GM15510 (cell line): ENCODE results near the gene USP7.

Source experiments
- POLR2A ChIP-seq: IDR thresholded peaks from 3 replicates; pipeline ENCODE4 v1.6.1; 2011; ENCODE audit warnings: borderline replicate concordance; ENCODE audit not compliant: insufficient read length; ENCODE audit errors: extremely low read depth

The USP7 gene

DNA sequence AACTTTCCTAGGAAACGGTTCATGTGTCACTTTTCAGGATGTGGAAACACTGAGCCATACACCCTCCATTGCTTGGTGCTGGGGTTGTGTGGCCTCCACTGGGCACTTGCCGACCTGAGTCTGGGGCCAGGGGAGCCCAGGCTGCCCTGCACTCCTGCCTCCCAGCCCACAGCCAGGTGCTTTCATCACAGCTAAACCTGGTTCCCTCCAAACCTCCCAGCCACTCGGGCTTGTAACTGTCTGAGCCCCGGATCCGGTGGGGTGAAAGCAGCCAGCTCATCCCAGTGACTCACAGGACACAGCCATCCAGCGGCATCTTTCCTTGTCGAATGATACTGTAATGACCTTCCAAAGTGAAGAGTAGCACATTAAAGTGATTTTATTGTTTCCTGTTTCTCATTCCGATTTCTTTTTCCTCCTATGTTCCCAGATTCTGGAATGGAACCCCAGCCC, 114.7 kb downstream of the USP7 start:
- peak; percentile 3 for TF ChIP-seq POLR2A

DNA sequence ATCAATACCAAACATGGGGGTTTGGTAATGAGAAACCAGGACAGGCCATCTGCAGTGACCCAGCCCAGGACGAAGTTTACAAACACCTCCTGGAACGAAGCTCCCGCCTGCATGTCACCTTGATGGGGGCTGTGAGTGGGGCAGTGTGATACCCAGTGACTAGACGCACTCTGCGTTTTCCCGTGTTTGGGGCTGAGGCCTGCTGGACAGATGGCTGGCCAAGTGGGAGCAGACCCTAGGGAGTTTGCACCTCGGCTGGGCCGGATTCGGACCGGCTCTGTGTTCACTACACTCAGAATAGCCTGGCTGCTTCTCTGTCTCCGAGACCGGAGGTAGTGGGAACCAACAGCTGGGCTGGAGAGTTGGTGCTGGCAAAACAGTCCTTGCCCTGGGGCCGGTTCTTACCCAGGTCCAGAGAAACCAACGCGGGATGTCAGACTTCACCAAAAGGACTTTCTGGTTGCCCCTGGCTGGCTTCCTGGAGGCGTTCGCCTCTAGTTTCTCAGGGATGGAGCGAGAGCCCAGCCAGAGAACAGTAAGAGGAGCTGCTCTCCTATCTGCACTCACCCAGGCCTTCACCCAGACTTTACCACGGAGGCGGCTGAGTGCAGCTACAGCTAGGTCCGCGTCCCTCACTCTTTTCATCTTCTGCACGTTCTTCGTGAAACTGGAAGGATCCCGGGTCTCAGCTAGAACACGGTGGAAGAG, 115.3 kb downstream of the USP7 start:
- TF ChIP-seq POLR2A = no peak

- no peak for TF ChIP-seq POLR2A
These were observed 116.1 kb downstream of the USP7 start for GRCh38 chr16:8847623-8848022.

GRCh38 chr16:8847145-8847544, 116.6 kb downstream of the USP7 start:
- TF ChIP-seq POLR2A = no peak

DNA sequence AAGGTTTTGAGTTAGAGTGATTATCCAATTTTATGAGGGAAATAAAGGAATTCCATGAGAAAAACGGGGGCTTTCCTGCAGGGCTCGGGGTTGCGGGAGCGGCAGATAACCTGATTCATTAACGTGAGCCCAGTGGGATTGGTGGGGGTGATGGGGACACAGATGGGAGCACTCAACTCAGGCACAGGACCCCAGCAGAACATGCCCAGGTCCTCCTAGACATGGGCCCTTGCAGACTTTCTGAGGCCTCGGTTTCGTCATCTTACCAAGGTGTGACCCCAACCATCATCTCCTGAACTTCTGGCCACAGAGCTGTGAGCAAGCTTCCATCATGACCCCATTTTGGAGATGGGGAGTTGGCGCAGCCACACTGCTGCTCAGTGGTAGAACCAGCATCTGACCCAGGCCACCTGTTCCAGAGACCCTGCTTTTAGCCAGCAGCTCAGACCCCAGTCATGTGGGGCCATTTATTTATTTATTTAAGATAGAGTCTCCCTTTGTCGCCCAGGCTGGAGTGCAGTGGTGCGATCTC, 117.2 kb downstream of the USP7 start:
- no peak for TF ChIP-seq POLR2A

DNA sequence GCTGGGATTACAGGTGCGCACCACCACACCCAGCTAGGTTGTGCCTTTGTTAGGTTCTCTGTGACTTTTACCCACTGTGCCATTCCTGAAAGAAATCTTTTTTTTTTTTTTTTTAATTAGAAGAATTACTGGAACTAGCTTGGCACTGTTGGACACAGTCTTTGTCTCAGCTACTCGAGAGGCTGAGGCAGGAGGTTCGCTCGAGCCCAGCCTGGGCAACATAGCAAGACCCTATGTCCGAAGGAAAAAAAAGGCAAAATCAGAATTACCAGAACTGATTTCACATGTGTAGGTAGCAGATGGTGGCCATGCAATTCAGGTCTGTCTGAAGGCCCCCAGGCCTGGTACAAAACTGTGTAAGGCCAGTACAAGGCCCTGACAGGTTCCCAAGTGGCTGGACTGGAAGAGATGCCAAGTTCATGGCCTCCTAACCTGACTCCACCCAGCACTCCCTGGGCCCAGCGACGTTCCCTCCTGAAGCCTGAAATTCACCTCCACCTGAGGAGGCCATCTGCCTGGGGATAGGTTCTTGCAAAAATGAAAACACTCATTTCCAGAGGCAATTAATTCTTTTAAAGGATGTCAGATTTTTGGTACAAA, 117.9 kb downstream of the USP7 start:
- no peak for TF ChIP-seq POLR2A
